ENCODE data around the gene SPDYE1.
"Not testable (repeated sequence)": the region's sequence is repeated elsewhere in the genome, so short reads cannot be mapped to it uniquely, and the experiment has no call there.

Gene SPDYE1

GRCh38 chr7:43997532-43997931 is at the start of gene SPDYE1:
SPDYE1 (plus strand) TSS chr7:43997897; CDS start chr7:43999950, 2,053 bp downstream.
- DNase-seq (ENCODE audit: low read depth, low spot score): not testable (repeated sequence)

DNA sequence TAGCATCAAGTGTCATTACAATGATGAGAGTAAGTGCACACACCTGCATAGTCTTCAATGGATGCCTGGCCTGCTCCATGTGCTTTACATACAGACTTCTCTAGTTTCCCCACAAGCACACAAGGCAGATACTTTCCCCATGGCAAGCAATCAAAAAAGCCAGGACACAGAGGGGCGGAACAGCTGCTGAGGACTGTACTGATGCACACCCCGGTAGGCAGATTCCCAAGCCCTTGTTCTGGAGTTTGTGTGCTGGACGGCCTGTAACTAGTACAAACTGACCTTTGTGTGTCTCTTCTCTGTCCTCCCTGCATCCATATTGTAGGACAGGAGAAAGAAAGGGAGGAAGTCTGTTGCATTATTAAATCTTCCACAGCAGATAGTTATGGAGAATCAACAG is 45.7 kb upstream of the SPDYE1 start:
- DNase-seq (ENCODE audit: low read depth, low spot score): no peak

GRCh38 chr7:43953071-43953470 is 44.6 kb upstream of the SPDYE1 start:
- no peak for DNase-seq (ENCODE audit: low read depth, low spot score)

DNA sequence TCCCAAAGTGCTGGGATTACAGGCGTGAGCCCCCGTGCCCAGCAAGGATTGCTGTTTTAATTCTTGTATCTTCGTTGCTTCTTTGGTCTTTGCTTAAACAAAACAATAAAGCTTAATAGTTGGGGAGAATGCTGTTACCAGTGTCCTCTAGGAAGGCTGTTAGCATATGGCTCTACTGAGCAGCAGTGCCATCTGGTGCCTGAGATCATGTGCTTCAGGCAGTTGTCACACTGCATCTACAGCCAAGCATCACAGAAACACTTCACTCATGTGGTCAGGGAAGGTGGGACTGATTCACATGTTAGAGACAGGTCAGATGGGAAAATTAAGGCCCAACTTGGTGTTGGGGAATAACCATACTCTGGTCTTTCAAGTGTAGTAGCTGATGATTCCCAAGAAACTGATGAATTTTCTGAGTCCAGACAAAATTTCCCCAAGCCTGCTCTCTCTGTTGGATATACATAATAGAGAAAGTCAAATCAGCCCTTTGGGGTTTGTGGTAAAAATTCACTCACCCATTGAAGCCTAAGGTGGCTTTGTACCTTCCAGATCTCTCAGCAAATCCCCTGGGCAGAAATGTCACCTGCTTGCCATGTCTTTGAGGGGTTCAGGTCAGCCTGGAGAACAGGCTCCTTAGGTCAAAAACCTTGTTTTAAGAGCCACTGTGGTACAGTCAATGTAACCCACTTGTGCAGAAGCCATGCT is 43.0 kb upstream of the SPDYE1 start:
- peak; percentile 54 for DNase-seq (ENCODE audit: low read depth, low spot score)

- no peak for DNase-seq (ENCODE audit: low read depth, low spot score)
Measured at GRCh38 chr7:43956027-43956426, 41.7 kb upstream of the SPDYE1 start.

DNA sequence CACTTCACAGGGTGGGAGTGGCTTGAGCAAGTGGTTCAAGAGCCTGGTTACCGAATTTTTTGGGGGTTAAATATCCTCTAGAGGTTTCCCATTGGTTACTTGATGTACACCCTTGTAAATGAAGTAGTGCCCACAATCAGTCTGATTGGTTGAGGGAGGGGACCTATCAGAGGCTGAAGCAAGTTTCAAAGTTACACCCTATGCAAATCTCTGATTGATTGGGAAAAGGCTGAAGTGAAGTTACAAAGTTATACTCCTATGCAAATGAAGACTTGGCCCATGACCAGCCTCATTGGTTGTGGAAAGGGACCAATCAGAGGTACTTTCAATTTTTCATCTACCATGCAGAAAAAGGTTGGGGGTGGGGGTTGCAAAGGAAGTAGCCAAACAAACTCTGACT is 36.8 kb upstream of the SPDYE1 start:
- DNase-seq (ENCODE audit: low read depth, low spot score): no peak

GRCh38 chr7:43966392-43966791 is 31.3 kb upstream of the SPDYE1 start:
- DNase-seq (ENCODE audit: low read depth, low spot score): not testable (repeated sequence)

DNA sequence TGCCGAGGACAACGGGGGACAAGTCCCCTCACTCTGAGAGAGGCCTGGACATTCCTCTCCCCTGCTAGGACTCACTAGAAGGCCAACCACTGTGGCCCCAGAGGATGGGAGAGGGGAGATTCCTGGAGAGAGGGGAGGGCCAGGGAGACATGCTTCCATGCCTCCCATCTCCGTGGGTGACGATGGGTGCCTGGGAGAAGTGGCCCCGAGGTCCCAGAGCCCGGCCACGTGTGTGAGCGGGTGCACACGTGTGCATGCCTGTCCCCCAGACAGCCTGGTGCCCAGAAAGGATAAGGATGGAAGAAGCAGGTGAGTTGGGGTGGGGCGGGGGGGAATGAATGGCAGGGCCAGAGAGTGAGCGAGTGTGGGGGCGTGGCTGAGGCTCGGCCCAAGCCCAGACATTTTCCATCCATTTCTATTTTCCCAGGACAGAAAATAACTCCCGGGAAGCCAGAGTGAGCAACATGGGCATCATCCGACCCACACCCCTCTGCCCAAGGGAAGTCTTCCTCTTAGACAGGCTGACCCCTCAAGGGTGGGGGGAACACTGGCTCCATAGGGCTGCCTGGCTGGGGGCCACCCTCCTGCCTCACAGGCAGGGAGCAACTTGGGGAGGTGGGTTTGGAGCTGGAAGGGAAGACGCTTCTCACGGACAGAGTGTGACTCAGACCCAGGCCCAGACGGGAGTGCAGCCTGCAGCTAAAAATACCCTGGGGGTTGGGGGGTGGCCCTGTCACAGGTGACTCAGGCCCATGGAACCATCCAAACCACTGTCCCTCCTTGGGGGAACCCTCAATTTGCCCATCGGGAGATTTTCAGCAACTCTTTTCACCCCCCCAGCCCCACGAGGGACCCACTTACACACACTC is 29.3 kb upstream of the SPDYE1 start:
- not testable (repeated sequence) for DNase-seq (ENCODE audit: low read depth, low spot score)

- DNase-seq (ENCODE audit: low read depth, low spot score): not testable (repeated sequence)
Measured at GRCh38 chr7:43969586-43969985, 28.1 kb upstream of the SPDYE1 start.

DNA sequence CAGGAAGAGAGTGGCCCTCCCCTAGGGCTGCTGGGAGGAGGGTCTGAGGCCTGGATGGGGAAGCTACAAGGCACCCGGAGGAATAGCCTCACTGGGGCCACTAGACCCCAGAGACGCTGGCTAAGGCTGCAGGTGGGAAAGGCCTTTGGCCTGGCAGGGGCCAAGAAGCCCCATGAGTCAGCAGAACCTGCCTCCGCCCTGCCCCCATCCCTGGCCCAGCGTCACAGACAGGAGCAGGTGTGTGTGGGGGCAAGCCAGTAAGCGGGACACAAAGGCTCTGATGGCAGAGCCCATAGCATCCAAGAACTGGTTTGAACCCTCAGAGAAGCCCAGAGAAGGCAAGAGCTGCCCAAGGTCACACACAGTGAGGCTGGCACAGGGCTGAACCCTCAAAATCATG is 27.0 kb upstream of the SPDYE1 start:
- DNase-seq (ENCODE audit: low read depth, low spot score): not testable (repeated sequence)

DNA sequence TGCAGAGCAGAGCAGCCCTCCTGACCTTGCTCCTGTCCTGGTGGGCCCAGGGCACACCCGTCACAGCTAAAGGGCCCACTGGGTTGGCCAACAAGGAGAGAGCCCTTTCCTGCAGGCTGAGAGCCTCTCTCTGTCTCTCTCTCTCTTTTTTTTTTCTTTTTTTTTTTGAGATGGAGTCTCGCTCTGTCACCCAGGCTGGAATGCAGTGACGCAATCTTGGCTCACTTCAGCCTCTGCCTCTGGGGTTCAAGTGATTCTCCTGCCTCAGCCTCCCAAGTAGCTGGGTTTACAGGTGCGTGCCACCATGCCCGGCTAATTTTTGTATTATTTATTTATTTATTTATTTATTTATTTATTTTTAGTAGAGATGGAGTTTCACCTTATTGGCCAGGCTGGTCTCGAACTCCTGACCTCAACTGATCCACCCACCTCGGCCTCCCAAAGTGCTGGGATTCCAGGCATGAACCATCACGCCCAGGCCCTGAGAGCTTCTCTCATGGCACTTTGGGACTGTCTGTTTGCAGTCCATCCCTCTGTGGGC is 23.6 kb upstream of the SPDYE1 start:
- DNase-seq (ENCODE audit: low read depth, low spot score): not testable (repeated sequence)

DNA sequence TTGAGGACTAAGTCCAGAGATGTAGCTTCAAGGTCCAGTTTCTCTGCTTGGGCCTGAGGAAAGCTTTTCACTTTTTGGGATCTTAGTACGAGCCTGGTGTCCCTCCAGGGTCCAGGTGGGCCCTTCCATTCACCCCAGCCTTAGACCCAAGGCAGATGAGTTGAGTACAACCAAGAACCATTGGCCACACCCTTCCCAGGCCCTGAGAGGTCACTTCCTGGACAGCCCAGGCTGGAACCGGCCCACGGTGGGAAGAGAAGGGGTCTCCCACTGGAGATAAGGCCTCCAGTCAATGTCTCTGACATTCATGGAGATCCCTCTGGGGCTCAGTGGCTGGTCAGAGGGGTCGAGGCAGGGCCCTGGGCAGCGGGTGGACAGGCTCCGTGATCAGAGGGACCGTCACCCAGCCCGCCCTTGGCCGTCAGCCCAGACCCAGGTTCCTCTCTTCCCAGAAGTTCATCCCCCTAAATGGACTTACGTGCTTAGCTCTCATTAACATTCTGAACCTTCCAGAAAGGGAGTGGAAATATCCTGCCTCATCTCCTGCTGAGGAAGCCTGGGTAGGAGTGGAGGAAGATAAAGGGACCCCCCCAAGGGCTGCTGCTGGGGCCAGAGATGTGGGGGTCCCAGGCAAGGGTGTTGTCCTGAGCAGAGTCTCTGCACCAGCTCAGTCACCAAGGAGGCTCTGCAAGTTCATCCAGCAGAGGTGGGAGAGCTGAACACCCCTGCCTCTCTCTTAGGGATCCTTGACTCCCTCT is 22.8 kb upstream of the SPDYE1 start:
- DNase-seq (ENCODE audit: low read depth, low spot score): not testable (repeated sequence)

- no peak for DNase-seq (ENCODE audit: low read depth, low spot score)
Measured at GRCh38 chr7:43977525-43977924, 20.2 kb upstream of the SPDYE1 start.

GRCh38 chr7:43978102-43978501 is 19.6 kb upstream of the SPDYE1 start:
- not testable (repeated sequence) for DNase-seq (ENCODE audit: low read depth, low spot score)

GRCh38 chr7:43982848-43983247 is 14.8 kb upstream of the SPDYE1 start:
- DNase-seq (ENCODE audit: low read depth, low spot score): not testable (repeated sequence)

DNA sequence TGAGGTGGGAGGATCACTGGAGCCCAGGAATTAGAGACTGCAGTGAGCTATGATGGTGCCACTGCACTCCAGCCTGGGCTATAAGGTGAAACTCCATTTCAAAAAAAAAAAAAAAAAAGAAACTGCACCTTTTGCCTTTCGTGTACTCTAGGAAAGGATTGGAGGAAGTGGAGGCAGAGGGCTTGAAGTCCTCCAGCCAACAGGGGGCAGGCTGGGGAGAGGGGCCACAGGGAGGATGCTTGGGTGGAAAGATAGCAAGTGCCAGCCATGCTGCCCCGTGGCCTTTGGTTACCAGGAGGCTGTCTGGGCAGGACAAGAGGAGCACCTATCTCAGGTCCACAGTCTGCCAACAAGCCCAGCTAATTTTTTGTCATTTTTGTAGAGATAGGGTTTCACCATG is 14.0 kb upstream of the SPDYE1 start:
- not testable (repeated sequence) for DNase-seq (ENCODE audit: low read depth, low spot score)

DNA sequence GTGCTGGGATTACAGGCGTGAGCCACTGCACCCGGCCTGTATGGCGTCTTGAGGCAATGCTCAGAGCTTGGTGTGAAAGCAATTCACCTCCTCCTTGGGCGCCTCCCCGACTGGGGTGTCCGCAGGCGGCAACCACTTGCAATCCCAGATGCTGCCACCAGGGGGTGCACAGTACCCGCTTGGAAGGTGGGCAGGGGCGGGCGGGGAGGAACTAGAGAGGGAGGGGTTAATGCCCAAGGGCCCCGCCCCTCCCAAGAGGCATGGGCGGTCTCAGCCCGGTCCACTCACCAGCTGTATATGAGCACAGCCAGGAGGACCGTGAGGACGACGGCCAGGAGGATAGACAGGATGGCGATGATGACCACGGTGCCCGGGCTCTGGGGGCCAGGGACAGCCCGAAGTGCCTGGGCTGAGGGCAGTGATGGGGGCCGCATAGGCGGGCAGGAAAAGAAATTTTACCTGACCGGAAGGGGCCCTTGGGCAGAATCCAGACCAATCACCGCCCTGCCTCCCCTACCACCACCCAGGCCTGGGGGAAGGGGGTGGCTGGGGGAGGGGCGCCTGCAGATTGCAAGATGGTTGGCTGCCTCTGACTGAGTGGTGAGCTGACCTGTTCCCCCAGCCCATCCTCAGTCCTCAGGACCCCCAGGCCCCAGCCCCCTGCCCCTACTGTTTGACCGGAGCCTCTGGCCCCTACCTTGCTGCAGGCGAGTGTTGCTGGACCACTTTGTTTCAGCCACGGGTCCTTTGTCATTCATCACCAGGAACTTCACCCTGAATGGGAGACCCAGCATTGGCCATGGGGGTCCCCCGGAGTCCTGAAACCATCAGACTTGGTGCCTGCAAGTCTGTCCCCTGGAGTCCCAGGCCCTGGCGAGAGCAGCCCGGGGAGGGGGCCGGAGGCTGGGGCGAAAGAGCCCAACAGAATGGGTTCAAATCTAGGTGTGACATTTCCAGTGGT is 11.5 kb upstream of the SPDYE1 start:
- DNase-seq (ENCODE audit: low read depth, low spot score): peak; percentile 96

DNA sequence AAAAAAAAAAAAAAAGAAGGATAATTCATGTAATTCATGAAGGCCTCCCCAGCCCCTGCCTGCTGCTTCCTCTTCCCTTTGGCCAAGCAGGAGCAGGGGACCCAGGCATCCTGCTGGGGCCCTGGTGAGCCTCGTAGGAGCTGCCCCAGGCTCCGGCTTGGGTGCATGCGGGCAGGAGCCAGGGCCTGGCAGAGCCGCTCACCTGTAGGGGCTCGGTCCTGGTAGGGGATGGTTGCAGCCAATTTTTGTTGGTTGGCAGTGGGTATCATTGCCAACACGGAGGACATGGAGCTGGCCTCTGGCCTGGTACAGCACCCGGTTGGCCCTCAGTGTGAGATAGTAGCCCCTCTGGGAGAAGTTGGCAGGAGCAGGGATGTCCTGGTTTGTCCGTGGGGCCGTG is 10.2 kb upstream of the SPDYE1 start:
- DNase-seq (ENCODE audit: low read depth, low spot score): not testable (repeated sequence)

GRCh38 chr7:43990011-43990585 is 7.6 kb upstream of the SPDYE1 start:
- peak; percentile 30 for DNase-seq (ENCODE audit: low read depth, low spot score)

DNA sequence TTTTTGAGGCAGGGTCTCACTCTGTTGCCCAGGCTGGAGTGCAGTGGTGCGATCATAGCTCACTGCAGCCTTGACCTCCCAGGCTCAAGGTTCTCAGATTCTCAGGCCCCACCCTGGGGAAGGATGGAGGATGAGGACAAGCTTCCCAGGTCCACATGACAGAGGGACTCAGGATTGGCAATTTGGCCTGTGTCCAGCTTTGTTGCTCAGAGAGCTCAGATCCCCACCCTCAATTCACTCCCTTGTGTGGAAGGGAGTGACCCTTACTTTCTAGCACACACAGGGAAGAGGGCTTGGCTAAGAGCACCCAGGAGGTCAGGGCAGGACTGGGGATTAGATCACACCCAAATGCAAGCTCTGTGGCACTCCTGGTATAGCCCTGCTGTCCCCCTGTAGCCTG is 6.9 kb upstream of the SPDYE1 start:
- not testable (repeated sequence) for DNase-seq (ENCODE audit: low read depth, low spot score)

All from ELF-1 (cell line).